Bronchial epithelial cell (primary cell): Measurements from ENCODE around the gene JPT2. TPM values are rescaled to one million over a fixed set of nuclear protein-coding genes. Genes with fewer than 3 reads are reported as not detected.

Experiments used
- DNase-seq: peaks from one replicate; pipeline ENCODE4 v3.0.0-alpha.2; 2010; ENCODE audit warnings: low read depth
- FAIRE-seq: peaks from 2 replicates; lab custom pipeline; 2011; peaks lifted over from hg19 to GRCh38; lab: Jason Lieb, UNC
- H3K27me3 ChIP-seq: 2 replicates; pipeline ENCODE4 v1.5.1; 2011; ENCODE audit warnings: low read length; ENCODE audit not compliant: control insufficient read depth, insufficient read depth
- H3K36me3 ChIP-seq: 2 replicates; pipeline ENCODE4 v1.5.1; 2011; ENCODE audit warnings: low read length; ENCODE audit not compliant: control insufficient read depth, insufficient read depth
- H3K4me3 ChIP-seq: 2 replicates; pipeline ENCODE4 v1.5.1; 2011; ENCODE audit warnings: mild to moderate bottlenecking, low read depth, low read length, control low read depth
- total RNA-seq: library from RNA; depleted of rRNA; stranded (reverse); fragments of >200 nt; gene quantifications from 2 replicates; pipeline ENCODE4 v1.2.1, GENCODE V29; 2014
- TF ChIP-seq, protein P1 (sequence below): IDR thresholded peaks from 2 replicates; pipeline ENCODE4 v1.5.1; 2011; ENCODE audit warnings: mild to moderate bottlenecking, moderate library complexity, low read length, control low read depth, inconsistent platforms; ENCODE audit not compliant: insufficient read depth, severe bottlenecking

The JPT2 gene
- total RNA-seq, 1 donor from 2014 or later, result 59.2 TPM

DNA sequence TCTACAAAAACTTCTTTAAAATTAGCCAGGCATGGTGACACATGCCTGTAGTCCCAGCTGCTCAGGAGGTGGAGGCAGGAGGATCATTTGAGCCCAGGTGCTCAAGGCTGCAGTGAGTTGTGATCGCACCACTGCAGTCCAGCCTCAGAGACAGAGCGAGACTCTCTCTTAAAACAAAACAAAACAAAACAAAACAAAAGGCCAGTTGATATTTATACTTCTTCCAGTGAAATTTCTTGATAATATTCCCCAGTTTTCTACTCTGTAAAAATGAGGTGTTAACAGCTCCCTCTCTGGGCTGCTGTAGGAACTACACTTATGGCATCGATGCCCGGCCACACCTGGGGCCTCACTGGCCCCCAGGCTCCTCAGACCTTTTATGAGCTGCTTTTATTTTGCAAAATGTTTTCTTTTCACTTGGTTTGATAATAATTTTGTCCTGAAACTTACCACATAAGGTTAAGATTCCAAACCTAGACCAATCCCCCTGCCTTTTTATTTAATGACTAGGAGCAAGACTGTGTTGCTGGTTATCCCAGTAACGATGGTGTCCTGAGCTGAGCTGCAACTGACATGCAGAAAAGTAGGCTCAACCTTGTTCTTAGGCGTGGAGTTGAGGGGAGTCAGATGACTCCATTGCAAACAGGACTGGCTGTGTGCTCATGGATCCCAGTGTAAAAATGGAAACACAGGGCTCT is 45.5 kb downstream of the JPT2 start:
- no peaks in the 10 kb centered on the region for H3K27me3 ChIP-seq
- peak; percentile 41 for DNase-seq
- peaks cover 13% of the 10 kb centered on the region for H3K36me3 ChIP-seq
- TF ChIP-seq, protein P1, sequence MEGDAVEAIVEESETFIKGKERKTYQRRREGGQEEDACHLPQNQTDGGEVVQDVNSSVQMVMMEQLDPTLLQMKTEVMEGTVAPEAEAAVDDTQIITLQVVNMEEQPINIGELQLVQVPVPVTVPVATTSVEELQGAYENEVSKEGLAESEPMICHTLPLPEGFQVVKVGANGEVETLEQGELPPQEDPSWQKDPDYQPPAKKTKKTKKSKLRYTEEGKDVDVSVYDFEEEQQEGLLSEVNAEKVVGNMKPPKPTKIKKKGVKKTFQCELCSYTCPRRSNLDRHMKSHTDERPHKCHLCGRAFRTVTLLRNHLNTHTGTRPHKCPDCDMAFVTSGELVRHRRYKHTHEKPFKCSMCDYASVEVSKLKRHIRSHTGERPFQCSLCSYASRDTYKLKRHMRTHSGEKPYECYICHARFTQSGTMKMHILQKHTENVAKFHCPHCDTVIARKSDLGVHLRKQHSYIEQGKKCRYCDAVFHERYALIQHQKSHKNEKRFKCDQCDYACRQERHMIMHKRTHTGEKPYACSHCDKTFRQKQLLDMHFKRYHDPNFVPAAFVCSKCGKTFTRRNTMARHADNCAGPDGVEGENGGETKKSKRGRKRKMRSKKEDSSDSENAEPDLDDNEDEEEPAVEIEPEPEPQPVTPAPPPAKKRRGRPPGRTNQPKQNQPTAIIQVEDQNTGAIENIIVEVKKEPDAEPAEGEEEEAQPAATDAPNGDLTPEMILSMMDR, result peak; percentile 74
- FAIRE-seq, result no peak
- H3K4me3 ChIP-seq, result no peak overlapping the region

DNA sequence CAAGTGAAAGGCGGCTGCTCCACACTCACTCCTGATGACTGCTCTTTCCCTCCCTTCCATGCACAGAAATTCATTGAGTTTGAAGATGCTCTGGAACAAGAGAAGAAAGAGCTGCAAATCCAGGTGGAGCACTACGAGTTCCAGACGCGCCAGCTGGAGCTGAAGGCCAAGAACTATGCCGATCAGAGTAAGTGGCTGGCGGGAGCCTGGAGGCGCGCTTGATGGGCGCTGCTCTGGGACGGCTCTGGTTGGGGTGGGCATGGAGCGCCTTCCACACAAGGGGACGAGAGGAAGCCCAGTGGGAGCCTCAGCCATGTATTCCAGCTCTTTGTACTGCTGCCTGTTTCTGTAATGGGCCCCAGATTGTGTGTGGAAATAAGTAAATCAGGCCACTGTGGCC is 46.4 kb downstream of the JPT2 start:
- FAIRE-seq, result no peak
- H3K4me3 ChIP-seq, result no peak overlapping the region
- TF ChIP-seq, protein P1, result no peak
- no peaks in the 10 kb centered on the region for H3K27me3 ChIP-seq
- H3K36me3 ChIP-seq, result peaks cover 18% of the 10 kb centered on the region
- no peak for DNase-seq

- H3K4me3 ChIP-seq, result no peak overlapping the region
- no peak for DNase-seq
- TF ChIP-seq, protein P1, result no peak
- H3K36me3 ChIP-seq, result peaks cover 20% of the 10 kb centered on the region
- peak; percentile 97 for FAIRE-seq
- no peaks in the 10 kb centered on the region for H3K27me3 ChIP-seq
Observed at GRCh38 chr16:1726661-1727502, 48.8 kb downstream of the JPT2 start.

DNA sequence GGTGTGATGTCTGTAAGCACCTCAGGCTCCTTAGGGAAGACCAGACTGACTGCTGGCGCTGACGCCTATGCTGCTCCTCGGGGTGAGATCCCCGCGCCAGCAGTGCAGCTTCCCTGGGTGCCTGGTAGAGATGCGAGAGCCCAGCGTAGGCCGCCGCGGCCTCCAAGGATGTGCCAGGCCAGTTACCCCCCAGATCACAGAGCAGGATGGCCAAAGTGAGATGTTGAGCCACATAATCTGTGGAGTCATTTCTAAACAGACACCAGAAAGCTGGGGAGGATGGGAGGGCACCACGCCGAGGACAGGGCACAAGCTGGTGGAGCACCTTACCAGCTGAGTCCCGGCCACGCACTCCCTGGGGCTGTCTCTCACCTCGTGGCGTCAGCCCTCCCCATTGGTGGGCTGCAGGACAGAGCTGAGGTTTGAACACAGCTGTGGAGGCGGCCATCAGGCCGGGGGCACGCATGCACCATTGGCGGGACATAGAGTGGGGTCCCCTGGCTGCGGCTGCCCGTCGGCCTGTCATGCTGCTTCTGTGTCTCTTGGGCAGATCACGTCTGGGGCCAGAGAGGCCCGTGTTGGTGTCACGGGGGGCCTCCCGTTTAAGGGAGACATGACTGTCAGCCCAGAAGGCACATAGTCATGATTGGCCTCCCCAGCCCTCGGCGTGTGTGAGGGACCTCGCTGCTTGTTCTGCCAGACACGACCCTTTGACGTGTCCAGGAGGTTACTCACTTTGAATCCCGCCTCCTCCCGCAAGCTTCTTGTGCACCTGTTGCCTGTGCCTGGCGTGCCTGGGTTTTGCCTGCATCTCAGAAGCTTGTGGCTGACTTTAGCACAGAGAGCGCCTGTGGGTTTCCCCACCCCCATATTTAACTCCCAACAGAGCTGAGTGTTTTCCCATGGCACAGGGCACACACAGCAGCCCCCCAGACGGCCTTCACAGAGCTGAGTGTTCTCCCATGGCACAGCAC is 49.9 kb downstream of the JPT2 start:
- FAIRE-seq (no peak), DNase-seq (no peak)
- no peaks in the 10 kb centered on the region for H3K27me3 ChIP-seq
- TF ChIP-seq, protein P1, result no peak
- peaks cover 23% of the 10 kb centered on the region for H3K36me3 ChIP-seq
- H3K4me3 ChIP-seq, result no peak overlapping the region

DNA sequence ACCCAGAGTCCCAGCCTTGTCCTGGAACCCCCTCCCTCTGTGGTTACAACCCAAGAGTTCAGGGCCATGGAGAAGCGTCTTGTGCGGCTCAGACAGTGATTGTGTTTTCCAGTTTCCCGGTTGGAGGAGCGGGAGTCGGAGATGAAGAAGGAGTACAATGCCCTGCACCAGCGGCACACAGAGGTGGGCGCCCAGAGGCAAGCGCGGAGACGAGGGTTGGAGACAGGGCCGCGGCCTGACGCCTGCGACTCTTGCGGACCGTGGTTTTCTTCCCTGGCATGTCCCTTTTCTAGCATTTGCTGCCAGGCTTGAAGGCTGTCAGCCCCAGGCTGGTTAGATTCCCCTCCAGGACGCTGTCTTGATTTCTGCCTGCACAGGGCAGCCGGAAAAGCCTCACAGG is 50.9 kb downstream of the JPT2 start:
- TF ChIP-seq, protein P1, result no peak
- DNase-seq, result no peak
- Histone ChIP-seq H3K27me3 (no peaks in the 10 kb centered on the region), H3K4me3 (no peak overlapping the region), H3K36me3 (peaks cover 28% of the 10 kb centered on the region)
- no peak for FAIRE-seq
